NK-92 (cell line): ENCODE measurements around the gene SNRPA.
"Not testable (repeated sequence)": the region's sequence is repeated elsewhere in the genome, so short reads cannot be mapped to it uniquely, and the experiment has no call there.

ENCODE experiments used
- DNase-seq: peaks from one replicate; lab custom pipeline; 2025; ENCODE audit not compliant: unreplicated experiment; lab: John Stamatoyannopoulos, UW

Gene SNRPA

GRCh38 chr19:40812571-40812970 lies 61.6 kb downstream of the SNRPA start:
- DNase-seq = not testable (repeated sequence)

- no peak for DNase-seq
Measured at GRCh38 chr19:40813182-40813581, 62.2 kb downstream of the SNRPA start.
